SK-N-SH treated with all-trans-retinoic acid at 6 μM for 48 hours (cell line): ENCODE measurements around the gene MT2A.

Source experiments
- ATAC-seq: fragments of 200-7000 bp; cut with Tn5 transposase; 3 replicates; pipeline ENCODE4 v1.9.1; 2020; ENCODE audit warnings: mild to moderate bottlenecking, moderate library complexity
- ARNTL ChIP-seq: fragments of 450-650 bp; formaldehyde crosslinking; IDR thresholded peaks from 2 replicates; pipeline ENCODE4 v1.5.0; 2020; ENCODE audit warnings: low read depth, mild to moderate bottlenecking, moderate library complexity, borderline replicate concordance
- BACH2 ChIP-seq: fragments of 250-450 bp; sonication (Bioruptor Pico); IDR thresholded peaks from 2 replicates; pipeline ENCODE4 v1.9.0; 2021; ENCODE audit warnings: mild to moderate bottlenecking, borderline replicate concordance
- CSDC2 ChIP-seq: fragments of 250-450 bp; sonication (Bioruptor Pico); IDR thresholded peaks from 2 replicates; pipeline ENCODE4 v1.5.0; 2020; ENCODE audit warnings: mild to moderate bottlenecking, moderate library complexity
- ESRRG ChIP-seq: fragments of 250-450 bp; sonication (Bioruptor Pico); IDR thresholded peaks from 2 replicates; pipeline ENCODE4 v1.6.1; 2021; ENCODE audit warnings: mild to moderate bottlenecking
- GLIS3 ChIP-seq: fragments of 250-450 bp; sonication (Bioruptor Pico); IDR thresholded peaks from 2 replicates; pipeline ENCODE4 v1.5.0; 2020; ENCODE audit warnings: mild to moderate bottlenecking, moderate library complexity
- ISL1 ChIP-seq: fragments of 250-450 bp; sonication (Bioruptor Pico); IDR thresholded peaks from 2 replicates; pipeline ENCODE4 v2.1.2; 2022; ENCODE audit warnings: mild to moderate bottlenecking, moderate library complexity
- OSR1 ChIP-seq: fragments of 250-450 bp; sonication (Bioruptor Pico); IDR thresholded peaks from 2 replicates; pipeline ENCODE4 v1.8.0; 2022; ENCODE audit warnings: moderate library complexity, mild to moderate bottlenecking, inconsistent platforms
- PPARA ChIP-seq: fragments of 250-450 bp; sonication (Bioruptor Pico); IDR thresholded peaks from 2 replicates; pipeline ENCODE4 v1.5.0; 2020; ENCODE audit warnings: mild to moderate bottlenecking, borderline replicate concordance
- SNAI2 ChIP-seq: fragments of 250-450 bp; sonication (Bioruptor Pico); IDR thresholded peaks from 2 replicates; pipeline ENCODE4 v1.5.0; 2020; ENCODE audit warnings: mild to moderate bottlenecking, moderate library complexity
- TCF4 ChIP-seq: fragments of 250-450 bp; sonication (Bioruptor Pico); IDR thresholded peaks from 2 replicates; pipeline ENCODE4 v1.8.0; 2021; ENCODE audit warnings: mild to moderate bottlenecking, moderate library complexity, borderline replicate concordance
- TOX ChIP-seq: fragments of 250-450 bp; sonication (Bioruptor Pico); IDR thresholded peaks from 2 replicates; pipeline ENCODE4 v1.8.0; 2021; ENCODE audit warnings: mild to moderate bottlenecking, moderate library complexity, borderline replicate concordance
- ZC3H10 ChIP-seq: fragments of 250-450 bp; sonication (Bioruptor Pico); IDR thresholded peaks from 2 replicates; pipeline ENCODE4 v1.5.1; 2021; ENCODE audit warnings: mild to moderate bottlenecking, moderate library complexity
- ZFP3 ChIP-seq: fragments of 250-450 bp; sonication (Bioruptor Pico); IDR thresholded peaks from 2 replicates; pipeline ENCODE4 v1.5.0; 2020; ENCODE audit warnings: mild to moderate bottlenecking, moderate library complexity
- ZFP30 ChIP-seq: fragments of 450-650 bp; formaldehyde crosslinking; IDR thresholded peaks from 2 replicates; pipeline ENCODE4 v1.5.0; 2022; ENCODE audit warnings: mild to moderate bottlenecking, moderate library complexity
- ZNF565 ChIP-seq: fragments of 450-650 bp; formaldehyde crosslinking; conservative IDR thresholded peaks from 2 replicates; pipeline ENCODE4 v1.5.0; 2020; ENCODE audit warnings: low read depth, mild to moderate bottlenecking, moderate library complexity
- ZNF70 ChIP-seq: fragments of 450-650 bp; formaldehyde crosslinking; IDR thresholded peaks from 2 replicates; pipeline ENCODE4 v1.5.0; 2020; ENCODE audit warnings: mild to moderate bottlenecking, moderate library complexity
- ZNF8 ChIP-seq: fragments of 450-650 bp; formaldehyde crosslinking; IDR thresholded peaks from 2 replicates; pipeline ENCODE4 v1.5.0; 2020; ENCODE audit warnings: mild to moderate bottlenecking, moderate library complexity
- TF ChIP-seq, protein P1 (sequence below): fragments of 250-450 bp; sonication (Bioruptor Pico); IDR thresholded peaks from 2 replicates; pipeline ENCODE4 v1.8.0; 2020; ENCODE audit warnings: mild to moderate bottlenecking, moderate library complexity, borderline replicate concordance
- TF ChIP-seq, protein P2 (sequence below): fragments of 250-450 bp; sonication (Bioruptor Pico); IDR thresholded peaks from 2 replicates; pipeline ENCODE4 v1.5.1; 2020; ENCODE audit warnings: low read depth, mild to moderate bottlenecking, moderate library complexity
- TF ChIP-seq, protein P3 (sequence below): fragments of 250-450 bp; sonication (Bioruptor Pico); IDR thresholded peaks from 2 replicates; pipeline ENCODE4 v1.5.1; 2021; ENCODE audit warnings: mild to moderate bottlenecking, moderate library complexity
- TF ChIP-seq, protein P4 (sequence below): fragments of 250-450 bp; sonication (Bioruptor Pico); IDR thresholded peaks from 2 replicates; pipeline ENCODE4 v1.5.0; 2020; ENCODE audit warnings: mild to moderate bottlenecking, moderate library complexity

The MT2A gene

DNA sequence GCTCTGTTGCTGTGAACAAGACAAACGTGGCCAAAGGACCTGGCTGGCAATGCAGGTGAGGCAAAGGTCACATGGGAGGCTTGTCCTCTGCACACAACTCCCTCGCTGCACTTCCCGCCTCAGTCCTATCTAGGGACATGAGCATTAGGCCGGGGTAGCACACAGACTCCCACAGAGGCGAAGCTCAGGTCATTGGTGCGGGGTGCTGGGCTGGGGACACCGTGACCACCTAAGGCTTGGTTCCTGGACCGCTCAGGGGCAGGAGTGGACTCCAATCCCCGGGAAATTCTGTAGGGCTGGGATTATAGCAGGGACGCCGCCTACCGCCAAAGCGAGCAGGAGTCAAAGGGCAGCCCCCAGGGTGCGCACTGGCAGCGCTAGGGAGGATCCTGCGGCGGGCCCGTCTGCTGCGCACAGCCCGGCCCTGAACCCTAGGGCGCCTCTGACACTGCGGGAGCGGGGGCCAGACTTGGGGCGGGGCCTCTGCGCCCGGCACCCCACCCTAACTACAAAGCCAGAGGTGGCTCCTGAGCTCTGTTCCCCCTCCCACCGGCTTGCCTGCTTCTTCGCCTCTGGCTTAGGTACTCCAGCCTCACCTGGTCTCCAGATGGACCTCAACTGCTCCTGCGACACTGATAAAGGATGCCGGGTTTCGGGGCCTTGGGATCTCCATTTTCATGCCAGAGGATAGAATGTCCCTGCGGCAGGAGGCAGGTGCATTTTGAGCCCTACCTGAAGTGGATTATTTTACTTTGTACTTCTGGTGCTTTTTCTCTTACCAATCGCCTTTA is 39.5 kb downstream of the MT2A start:
- no peak for ATAC-seq
- TF ChIP-seq TOX (CRISPR knock-in tag) (no peak), ZFP30 (CRISPR knock-in tag) (no peak), GLIS3 (CRISPR knock-in tag) (no peak), CSDC2 (CRISPR knock-in tag) (no peak)

DNA sequence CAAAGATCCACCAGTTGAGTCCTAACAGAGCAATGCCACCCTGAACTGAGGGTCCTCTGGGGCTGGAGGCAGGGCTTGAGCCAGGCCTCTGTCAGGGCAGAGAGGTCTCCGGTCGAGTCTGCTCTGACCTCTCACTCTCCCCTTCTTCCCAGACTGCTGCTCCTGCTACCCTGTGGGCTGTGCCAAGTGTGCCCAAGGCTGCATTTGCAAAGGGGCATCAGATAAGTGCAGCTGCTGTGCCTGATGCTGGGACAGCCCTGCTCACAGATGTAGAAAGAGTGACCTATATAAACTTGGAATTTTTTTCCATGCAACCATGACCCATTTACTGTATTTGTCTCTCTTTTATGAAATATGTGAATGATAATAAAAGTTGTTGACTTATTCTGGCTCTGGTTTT is 40.9 kb downstream of the MT2A start:
- no peak for ATAC-seq
- TF ChIP-seq TCF4 (CRISPR knock-in tag), result no peak
- TF ChIP-seq, protein P1, sequence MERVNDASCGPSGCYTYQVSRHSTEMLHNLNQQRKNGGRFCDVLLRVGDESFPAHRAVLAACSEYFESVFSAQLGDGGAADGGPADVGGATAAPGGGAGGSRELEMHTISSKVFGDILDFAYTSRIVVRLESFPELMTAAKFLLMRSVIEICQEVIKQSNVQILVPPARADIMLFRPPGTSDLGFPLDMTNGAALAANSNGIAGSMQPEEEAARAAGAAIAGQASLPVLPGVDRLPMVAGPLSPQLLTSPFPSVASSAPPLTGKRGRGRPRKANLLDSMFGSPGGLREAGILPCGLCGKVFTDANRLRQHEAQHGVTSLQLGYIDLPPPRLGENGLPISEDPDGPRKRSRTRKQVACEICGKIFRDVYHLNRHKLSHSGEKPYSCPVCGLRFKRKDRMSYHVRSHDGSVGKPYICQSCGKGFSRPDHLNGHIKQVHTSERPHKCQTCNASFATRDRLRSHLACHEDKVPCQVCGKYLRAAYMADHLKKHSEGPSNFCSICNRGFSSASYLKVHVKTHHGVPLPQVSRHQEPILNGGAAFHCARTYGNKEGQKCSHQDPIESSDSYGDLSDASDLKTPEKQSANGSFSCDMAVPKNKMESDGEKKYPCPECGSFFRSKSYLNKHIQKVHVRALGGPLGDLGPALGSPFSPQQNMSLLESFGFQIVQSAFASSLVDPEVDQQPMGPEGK (CRISPR knock-in tag), result no peak
- TF ChIP-seq SNAI2 (CRISPR knock-in tag), result no peak
- no peak for TF ChIP-seq ZC3H10 (CRISPR knock-in tag)
- no peak for TF ChIP-seq ZFP3
- TF ChIP-seq ZNF8 (CRISPR knock-in tag), result no peak

DNA sequence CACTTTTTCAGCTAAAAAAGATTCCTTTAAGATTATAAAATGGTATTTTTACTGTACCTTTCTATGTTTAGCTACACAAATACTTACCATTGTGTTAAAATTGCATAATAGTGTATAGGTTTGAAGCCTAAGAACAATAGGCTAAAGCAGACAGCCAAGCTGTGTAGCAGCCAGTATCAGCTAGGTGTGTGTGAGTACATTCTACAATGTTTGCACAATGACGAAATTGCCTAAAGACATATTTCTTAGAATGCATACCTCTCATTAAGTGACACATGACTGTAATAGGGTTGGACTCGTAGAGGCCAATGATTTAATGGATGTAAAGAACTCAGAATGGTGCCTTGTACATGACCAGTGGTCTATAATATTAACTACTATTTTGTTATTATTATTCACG is 41.4 kb downstream of the MT2A start:
- ATAC-seq, result no peak
- TF ChIP-seq SNAI2 (CRISPR knock-in tag) (no peak), BACH2 (CRISPR knock-in tag) (no peak), ZFP30 (CRISPR knock-in tag) (no peak), ZNF70 (CRISPR knock-in tag) (no peak)

DNA sequence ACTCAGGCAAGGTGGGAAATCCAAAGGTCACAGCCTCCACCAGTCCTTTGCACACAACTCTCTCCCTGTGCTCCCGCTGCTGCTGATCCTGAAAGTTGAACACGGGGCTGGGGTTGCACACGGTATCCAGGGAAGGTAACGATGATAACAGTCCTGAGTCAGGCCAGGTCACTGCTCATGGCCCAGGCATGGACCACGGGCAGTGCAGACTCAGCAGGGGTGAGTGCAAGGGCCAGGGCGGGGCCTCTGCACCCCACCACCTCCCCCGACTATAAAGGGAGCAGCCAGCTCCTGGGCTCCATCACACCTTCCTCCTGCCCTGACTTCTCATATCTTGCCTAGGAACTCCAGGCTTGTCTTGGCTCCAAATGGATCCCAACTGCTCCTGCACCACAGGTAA is 43.2 kb downstream of the MT2A start, which contains the start of gene MT1B:
MT1B (plus strand) TSS at position 301 of the 400 bp plus-strand sequence; CDS start at position 369, 68 bp downstream.
- no peak for ATAC-seq
- TF ChIP-seq, protein P2, sequence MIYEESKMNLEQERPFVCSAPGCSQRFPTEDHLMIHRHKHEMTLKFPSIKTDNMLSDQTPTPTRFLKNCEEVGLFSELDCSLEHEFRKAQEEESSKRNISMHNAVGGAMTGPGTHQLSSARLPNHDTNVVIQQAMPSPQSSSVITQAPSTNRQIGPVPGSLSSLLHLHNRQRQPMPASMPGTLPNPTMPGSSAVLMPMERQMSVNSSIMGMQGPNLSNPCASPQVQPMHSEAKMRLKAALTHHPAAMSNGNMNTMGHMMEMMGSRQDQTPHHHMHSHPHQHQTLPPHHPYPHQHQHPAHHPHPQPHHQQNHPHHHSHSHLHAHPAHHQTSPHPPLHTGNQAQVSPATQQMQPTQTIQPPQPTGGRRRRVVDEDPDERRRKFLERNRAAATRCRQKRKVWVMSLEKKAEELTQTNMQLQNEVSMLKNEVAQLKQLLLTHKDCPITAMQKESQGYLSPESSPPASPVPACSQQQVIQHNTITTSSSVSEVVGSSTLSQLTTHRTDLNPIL (CRISPR knock-in tag), result no peak
- TF ChIP-seq PPARA (no peak), GLIS3 (CRISPR knock-in tag) (no peak), ZC3H10 (CRISPR knock-in tag) (no peak), OSR1 (CRISPR knock-in tag) (no peak), TCF4 (CRISPR knock-in tag) (no peak), CSDC2 (CRISPR knock-in tag) (no peak), ESRRG (CRISPR knock-in tag) (no peak), ARNTL (CRISPR knock-in tag) (no peak), ZFP3 (no peak), ZNF8 (CRISPR knock-in tag) (no peak), ZFP30 (CRISPR knock-in tag) (no peak), ISL1 (CRISPR knock-in tag) (no peak), TOX (CRISPR knock-in tag) (no peak), ZNF565 (CRISPR knock-in tag) (no peak)
- TF ChIP-seq, protein P3, sequence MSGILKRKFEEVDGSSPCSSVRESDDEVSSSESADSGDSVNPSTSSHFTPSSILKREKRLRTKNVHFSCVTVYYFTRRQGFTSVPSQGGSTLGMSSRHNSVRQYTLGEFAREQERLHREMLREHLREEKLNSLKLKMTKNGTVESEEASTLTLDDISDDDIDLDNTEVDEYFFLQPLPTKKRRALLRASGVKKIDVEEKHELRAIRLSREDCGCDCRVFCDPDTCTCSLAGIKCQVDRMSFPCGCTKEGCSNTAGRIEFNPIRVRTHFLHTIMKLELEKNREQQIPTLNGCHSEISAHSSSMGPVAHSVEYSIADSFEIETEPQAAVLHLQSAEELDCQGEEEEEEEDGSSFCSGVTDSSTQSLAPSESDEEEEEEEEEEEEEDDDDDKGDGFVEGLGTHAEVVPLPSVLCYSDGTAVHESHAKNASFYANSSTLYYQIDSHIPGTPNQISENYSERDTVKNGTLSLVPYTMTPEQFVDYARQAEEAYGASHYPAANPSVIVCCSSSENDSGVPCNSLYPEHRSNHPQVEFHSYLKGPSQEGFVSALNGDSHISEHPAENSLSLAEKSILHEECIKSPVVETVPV (CRISPR knock-in tag), result no peak
- TF ChIP-seq, protein P1 (CRISPR knock-in tag), result no peak
- TF ChIP-seq, protein P4, sequence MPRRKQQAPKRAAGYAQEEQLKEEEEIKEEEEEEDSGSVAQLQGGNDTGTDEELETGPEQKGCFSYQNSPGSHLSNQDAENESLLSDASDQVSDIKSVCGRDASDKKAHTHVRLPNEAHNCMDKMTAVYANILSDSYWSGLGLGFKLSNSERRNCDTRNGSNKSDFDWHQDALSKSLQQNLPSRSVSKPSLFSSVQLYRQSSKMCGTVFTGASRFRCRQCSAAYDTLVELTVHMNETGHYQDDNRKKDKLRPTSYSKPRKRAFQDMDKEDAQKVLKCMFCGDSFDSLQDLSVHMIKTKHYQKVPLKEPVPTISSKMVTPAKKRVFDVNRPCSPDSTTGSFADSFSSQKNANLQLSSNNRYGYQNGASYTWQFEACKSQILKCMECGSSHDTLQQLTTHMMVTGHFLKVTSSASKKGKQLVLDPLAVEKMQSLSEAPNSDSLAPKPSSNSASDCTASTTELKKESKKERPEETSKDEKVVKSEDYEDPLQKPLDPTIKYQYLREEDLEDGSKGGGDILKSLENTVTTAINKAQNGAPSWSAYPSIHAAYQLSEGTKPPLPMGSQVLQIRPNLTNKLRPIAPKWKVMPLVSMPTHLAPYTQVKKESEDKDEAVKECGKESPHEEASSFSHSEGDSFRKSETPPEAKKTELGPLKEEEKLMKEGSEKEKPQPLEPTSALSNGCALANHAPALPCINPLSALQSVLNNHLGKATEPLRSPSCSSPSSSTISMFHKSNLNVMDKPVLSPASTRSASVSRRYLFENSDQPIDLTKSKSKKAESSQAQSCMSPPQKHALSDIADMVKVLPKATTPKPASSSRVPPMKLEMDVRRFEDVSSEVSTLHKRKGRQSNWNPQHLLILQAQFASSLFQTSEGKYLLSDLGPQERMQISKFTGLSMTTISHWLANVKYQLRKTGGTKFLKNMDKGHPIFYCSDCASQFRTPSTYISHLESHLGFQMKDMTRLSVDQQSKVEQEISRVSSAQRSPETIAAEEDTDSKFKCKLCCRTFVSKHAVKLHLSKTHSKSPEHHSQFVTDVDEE (CRISPR knock-in tag), result no peak
